Activated B cell treated with CpG ODN at 0.5 μM for 24 hours (primary cell): ENCODE measurements around the gene RANBP17. TPM values are rescaled to one million over a fixed set of nuclear protein-coding genes. Genes with fewer than 3 reads are reported as not detected.

ENCODE experiments used
- ATAC-seq: fragments of 200-7000 bp; cut with Tn5 transposase; one replicate; pipeline ENCODE4 v1.10.0; 2021; ENCODE audit warnings: low read depth, mild to moderate bottlenecking, moderate library complexity
- CTCF ChIA-PET: fragments of 350-600 bp; sonication (Branson Sonifier 250); formaldehyde crosslinking; loops from one replicate; lab custom pipeline; 2021; ENCODE audit warnings: antibody characterized with exemption; lab: Charles Lee
- POLR2A ChIA-PET: fragments of 350-600 bp; sonication (Branson Sonifier 250); formaldehyde crosslinking; loops from one replicate; lab custom pipeline; 2021; ENCODE audit warnings: antibody characterized with exemption; lab: Charles Lee
- DNase-seq: peaks from one replicate; pipeline ENCODE4 v3.0.0; 2022
- H3K27ac Mint-ChIP-seq: one replicate; pipeline ENCODE4 v1.8.0; 2020; ENCODE audit warnings: mixed read lengths
- H3K27me3 Mint-ChIP-seq: one replicate; pipeline ENCODE4 v1.8.0; 2021; ENCODE audit warnings: mixed read lengths
- H3K36me3 Mint-ChIP-seq: one replicate; pipeline ENCODE4 v1.8.0; 2021; ENCODE audit warnings: low read depth, mixed read lengths
- H3K4me1 Mint-ChIP-seq: one replicate; pipeline ENCODE4 v1.8.0; 2021; ENCODE audit warnings: mixed read lengths
- H3K4me3 Mint-ChIP-seq: one replicate; pipeline ENCODE4 v1.8.0; 2020; ENCODE audit warnings: mild to moderate bottlenecking, mixed read lengths
- H3K9me3 Mint-ChIP-seq: one replicate; pipeline ENCODE4 v1.8.0; 2020; ENCODE audit warnings: mixed read lengths
- CTCF ChIP-seq: fragments of 200-600 bp; IDR thresholded peaks from one replicate; pipeline ENCODE4 v1.8.0; 2022; ENCODE audit warnings: antibody characterized with exemption, mild to moderate bottlenecking
- intact Hi-C: fragments of 100-400 bp; cut with micrococcal nuclease; formaldehyde crosslinking; loops from one replicate; pipeline ENCODE4 v1.15.1; 2024
- total RNA-seq: library from RNA; stranded (reverse); gene quantifications from 2 replicates; pipeline ENCODE4 v1.2.3, GENCODE V29; 2022

RANBP17 gene
- total RNA-seq, 1 donor from 2014 or later, result not detected

GRCh38 chr5:171299228-171299627, 437.4 kb downstream of the RANBP17 start:
- Mint-ChIP-seq H3K36me3 (no peaks in the 10 kb centered on the region), H3K4me1 (no peaks in the 10 kb centered on the region), H3K9me3 (no peaks in the 10 kb centered on the region), H3K27me3 (peaks cover 15% of the 10 kb centered on the region), H3K4me3 (no peak overlapping the region), H3K27ac (no peak overlapping the region)
- POLR2A ChIA-PET, result no interaction called here
- intact Hi-C loops, result no loop called here
- CTCF ChIA-PET, result no interaction called here
- no peak for TF ChIP-seq CTCF
- DNase-seq (no peak), ATAC-seq (no peak)

DNA sequence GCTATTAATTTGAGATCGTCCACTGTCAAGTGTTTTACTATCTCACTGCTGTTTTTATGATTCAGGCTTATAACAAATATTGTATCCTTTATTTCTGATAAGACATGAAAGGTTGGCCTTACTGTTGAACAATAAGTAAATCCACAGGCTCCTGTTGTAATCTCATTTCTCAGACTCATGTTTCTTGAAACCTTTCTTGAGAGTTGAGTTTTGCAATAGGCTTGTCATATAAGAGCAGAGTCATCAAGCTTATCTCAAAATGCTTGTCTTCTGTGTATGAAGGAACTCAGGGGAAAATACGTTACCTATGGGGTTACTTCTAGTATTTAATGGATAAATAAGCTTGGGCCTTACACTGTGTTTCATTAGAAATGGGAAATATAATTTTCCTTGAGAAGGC, 438.0 kb downstream of the RANBP17 start:
- ChIA-PET POLR2A (no interaction called here), CTCF (no interaction called here)
- Mint-ChIP-seq H3K4me1 (no peaks in the 10 kb centered on the region), H3K9me3 (no peaks in the 10 kb centered on the region), H3K27ac (no peak overlapping the region), H3K4me3 (no peak overlapping the region), H3K36me3 (no peaks in the 10 kb centered on the region), H3K27me3 (peaks cover 20% of the 10 kb centered on the region)
- no peak for DNase-seq
- TF ChIP-seq CTCF, result no peak
- ATAC-seq, result no peak
- intact Hi-C loops, result no loop called here

- Mint-ChIP-seq H3K27me3 (peaks cover 25% of the 10 kb centered on the region), H3K36me3 (no peaks in the 10 kb centered on the region), H3K4me1 (no peaks in the 10 kb centered on the region), H3K4me3 (no peak overlapping the region), H3K27ac (no peak overlapping the region), H3K9me3 (no peaks in the 10 kb centered on the region)
- TF ChIP-seq CTCF, result no peak
- no peak for DNase-seq
- no peak for ATAC-seq
- POLR2A ChIA-PET, result no interaction called here
- intact Hi-C loops, result no loop called here
- CTCF ChIA-PET, result no interaction called here
These were observed 438.5 kb downstream of the RANBP17 start for GRCh38 chr5:171300358-171300757.

DNA sequence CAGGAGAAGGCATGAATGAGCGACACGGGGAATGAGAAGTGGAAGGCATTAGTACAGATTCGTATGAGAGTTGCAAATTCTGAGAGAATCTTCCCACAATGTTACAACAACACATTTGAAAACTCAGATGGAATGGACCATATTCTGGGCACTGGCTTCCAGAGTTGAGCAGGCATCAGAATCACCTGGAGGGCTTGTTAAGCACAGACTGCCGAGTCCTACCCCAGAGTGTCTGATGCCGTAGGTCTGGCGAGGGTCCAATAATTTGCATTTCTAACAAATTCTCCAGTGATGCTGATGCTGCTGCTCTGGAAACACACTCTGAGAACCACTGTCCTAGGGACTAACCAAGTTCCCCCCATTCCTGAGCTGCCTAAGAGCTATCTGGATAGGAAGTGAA, 444.3 kb downstream of the RANBP17 start:
- Mint-ChIP-seq H3K36me3 (no peaks in the 10 kb centered on the region), H3K9me3 (no peaks in the 10 kb centered on the region), H3K4me1 (no peaks in the 10 kb centered on the region), H3K27ac (no peak overlapping the region), H3K27me3 (peaks cover 52% of the 10 kb centered on the region), H3K4me3 (no peak overlapping the region)
- DNase-seq, result no peak
- ATAC-seq, result no peak
- intact Hi-C loops, result no loop called here
- TF ChIP-seq CTCF, result no peak
- ChIA-PET POLR2A (no interaction called here), CTCF (no interaction called here)

DNA sequence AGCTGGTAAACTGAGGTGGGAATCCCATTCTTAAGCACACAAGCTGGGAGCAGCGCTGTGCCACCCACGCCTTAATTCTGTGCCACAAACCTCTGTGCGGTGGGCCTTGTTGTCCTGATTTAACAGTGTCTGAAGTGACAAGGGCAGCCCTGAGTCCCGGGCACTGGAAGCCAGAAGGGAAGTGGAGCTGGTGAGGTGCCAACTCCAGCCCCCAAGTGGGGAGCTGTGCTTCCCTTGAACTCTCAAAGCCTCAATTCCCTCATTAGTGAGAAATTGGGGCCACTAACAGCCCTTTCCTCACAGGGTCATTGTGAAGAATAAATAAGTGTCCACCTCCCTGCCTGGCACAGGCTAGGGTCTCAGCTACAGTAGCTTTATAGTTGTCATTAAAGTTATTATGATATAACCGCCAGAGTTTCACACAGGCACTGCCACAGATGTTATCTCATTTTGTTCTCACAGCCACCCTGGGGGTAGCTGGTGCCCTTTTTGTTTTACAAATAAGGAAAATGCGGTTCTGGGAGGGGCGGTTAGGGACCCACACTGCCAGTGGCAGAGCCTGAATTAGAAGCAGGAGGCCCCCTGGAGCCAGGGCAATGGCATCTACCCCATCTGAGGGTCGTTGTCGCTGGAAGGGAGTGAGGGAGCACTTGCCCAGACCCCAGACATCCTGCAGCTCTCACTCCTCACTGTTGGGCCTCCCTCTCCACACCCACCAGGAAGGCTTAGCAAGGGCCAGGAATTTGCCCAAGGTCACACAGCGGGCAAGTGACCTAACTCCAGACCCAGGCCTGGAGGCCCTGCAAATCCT, 445.2 kb downstream of the RANBP17 start:
- ATAC-seq, result no peak
- Mint-ChIP-seq H3K27me3 (peaks cover 52% of the 10 kb centered on the region), H3K4me3 (no peak overlapping the region), H3K36me3 (no peaks in the 10 kb centered on the region), H3K9me3 (no peaks in the 10 kb centered on the region), H3K27ac (no peak overlapping the region), H3K4me1 (no peaks in the 10 kb centered on the region)
- POLR2A ChIA-PET, result no interaction called here
- no peak for DNase-seq
- intact Hi-C loops, result no loop called here
- CTCF ChIA-PET, result no interaction called here
- no peak for TF ChIP-seq CTCF
